ENCODE results near the gene SULT1B1. TPM values are rescaled to one million over a fixed set of nuclear protein-coding genes. Genes with fewer than 3 reads are reported as not detected.

SULT1B1 gene
- total and polyA plus RNA-seq, 2 of the 8 experiments (the other 6 are each of a cell fraction or from before 2014, with no cell fraction given) = not detected

GRCh38 chr4:69701696-69702095, 58.7 kb downstream of the SULT1B1 start:
- no peak for FAIRE-seq
- Histone ChIP-seq H3K36me3 (ENCODE audit: control insufficient read depth in 2 of 4, insufficient read depth in 4 of 4, low read length in 3 of 4) (no peaks in the 10 kb centered on the region), H3K27ac (ENCODE audit: low read depth, low read length) (no peak overlapping the region), H2BK20ac (ENCODE audit: low read length) (no peak overlapping the region), H2BK120ac (replicated peaks; ENCODE audit: low read depth, low read length) (no peak overlapping the region), H3K9ac (replicated peaks in 1 of 4; ENCODE audit: extremely low read depth in 1 of 4, low read depth in 3 of 4, low read length in 3 of 4) (no peak overlapping the region), H3K4me2 (ENCODE audit: insufficient read depth in 1 of 2, low read depth in 2 of 2, low read length in 2 of 2) (no peak overlapping the region), H4K20me1 (replicated peaks in 1 of 2; ENCODE audit: control insufficient read depth in 1 of 2, insufficient read depth in 2 of 2, low read length in 2 of 2) (no peaks in the 10 kb centered on the region), H3K23me2 (ENCODE audit: low read depth, low read length) (no peaks in the 10 kb centered on the region), H2BK5ac (ENCODE audit: low read depth, low read length) (no peak overlapping the region), H2AK5ac (ENCODE audit: low read depth, low read length) (no peak overlapping the region), H3K27me3 (replicated peaks in 1 of 4; ENCODE audit: control insufficient read depth in 3 of 4, extremely low read depth in 1 of 4, insufficient read depth in 3 of 4, low read length in 3 of 4) (no peaks in the 10 kb centered on the region), H2BK12ac (ENCODE audit: low read depth, low read length) (no peak overlapping the region), H3K4me1 (replicated peaks in 1 of 4; ENCODE audit: control insufficient read depth in 3 of 4, insufficient read depth in 4 of 4, low read length in 3 of 4) (no peaks in the 10 kb centered on the region), H3K9me3 (ENCODE audit: insufficient read depth in 2 of 2, low read depth in 1 of 2, low read length in 1 of 2) (no peaks in the 10 kb centered on the region), H3K56ac (replicated peaks; ENCODE audit: insufficient read length, low read depth, low read length) (no peak overlapping the region), H3K18ac (ENCODE audit: extremely low read depth, low read length) (no peak overlapping the region), H2AFZ (ENCODE audit: low read length) (no peak overlapping the region), H3K23ac (ENCODE audit: insufficient read length) (no peak overlapping the region), H3K79me1 (ENCODE audit: low read depth, low read length) (no peaks in the 10 kb centered on the region), H3K4me3 (ENCODE audit: extremely low read depth in 1 of 4, insufficient read depth in 2 of 4, low read depth in 3 of 4, low read length in 4 of 4) (no peak overlapping the region), H4K8ac (ENCODE audit: extremely low read depth, insufficient read depth, low read length) (no peak overlapping the region), H3K14ac (ENCODE audit: insufficient read length) (no peak overlapping the region), H4K5ac (ENCODE audit: insufficient read length, low read depth, low read length) (no peak overlapping the region), H3K79me2 (ENCODE audit: control insufficient read depth in 1 of 2, insufficient read depth in 2 of 2, low read length in 2 of 2) (no peaks in the 10 kb centered on the region), H3K4ac (replicated peaks; ENCODE audit: insufficient read length, low read depth, low read length) (no peak overlapping the region), H4K91ac (replicated peaks; ENCODE audit: insufficient read length, low read length) (no peak overlapping the region), H2BK15ac (ENCODE audit: low read length) (no peak overlapping the region)
- no peak for DNase-seq (ENCODE audit: low read depth in 1 of 2, low spot score in 2 of 2)
- POLR2A ChIA-PET (ENCODE audit: partially characterized antibody) = no interaction called here
- 90% methylated on average over 4 of the region's 4 CpGs; no CpG with 5 or more reads in 1 of the 2 experiments for WGBS, 2 experiments (ENCODE audit: extremely low coverage in 1 of 2, insufficient coverage in 1 of 2, insufficient read length in 1 of 2, insufficient replicate concordance in 2 of 2, low coverage in 1 of 2, low lambda C conversion rate in 2 of 2, missing lambda C conversion rate in 1 of 2)
- CTCF ChIA-PET (ENCODE audit: partially characterized antibody) = interaction anchor here (1.0 kb wide), 1 partner anchor 129 kb away, joined by 4 read pairs; no protein-coding TSS in a partner anchor
- no peak for TF ChIP-seq POU5F1 (IDR thresholded peaks at IDR 0.05; ENCODE audit: low read depth, low read length)
- TF ChIP-seq ATF2 (IDR thresholded peaks at IDR 0.05; ENCODE audit: low read length) = no peak
- no peak for TF ChIP-seq TEAD4 (IDR thresholded peaks at IDR 0.05; ENCODE audit: low read depth, low read length)
- TF ChIP-seq NANOG (IDR thresholded peaks at IDR 0.05; ENCODE audit: insufficient read depth, low read depth, low read length, poor library complexity, severe bottlenecking) = no peak
- no peak for TF ChIP-seq KDM1A (IDR thresholded peaks at IDR 0.05; ENCODE audit: borderline replicate concordance, low read length)
- no peak for TF ChIP-seq RBBP5 (IDR thresholded peaks at IDR 0.05; ENCODE audit: borderline replicate concordance, low read depth, low read length)
- TF ChIP-seq EGR1 (IDR thresholded peaks at IDR 0.05; ENCODE audit: borderline replicate concordance, low read depth, low read length) = no peak
- no peak for TF ChIP-seq TAF1 (IDR thresholded peaks at IDR 0.05; ENCODE audit: low read depth, low read length)
- no peak for TF ChIP-seq EZH2 (IDR thresholded peaks at IDR 0.05; ENCODE audit: low read depth, low read length, severe bottlenecking)
- TF ChIP-seq RXRA (IDR thresholded peaks at IDR 0.05; ENCODE audit: insufficient read depth, low read depth, low read length) = no peak
- no peak for TF ChIP-seq BRCA1 (IDR thresholded peaks at IDR 0.05; ENCODE audit: low read depth, low read length)
- TF ChIP-seq CTBP2 (IDR thresholded peaks at IDR 0.05; ENCODE audit: borderline replicate concordance, insufficient read depth, insufficient read length, low read length) = no peak
